SU-DHL-6 (cell line): ENCODE results near the gene CACNA1C.

ENCODE experiments used
- H2AFZ ChIP-seq: fragments of 200-600 bp; sonication (generic); 2 replicates; pipeline ENCODE4 v1.6.1; 2014; ENCODE audit warnings: low read depth, mild to moderate bottlenecking, moderate library complexity, mixed read lengths, antibody characterized with exemption, low read length; ENCODE audit not compliant: severe bottlenecking
- H3F3A ChIP-seq: fragments of 200-600 bp; shearing (Covaris generic); 2 replicates; pipeline ENCODE4 v1.6.0; 2016; ENCODE audit warnings: antibody characterized with exemption, mild to moderate bottlenecking; ENCODE audit not compliant: insufficient read depth
- H3K27ac ChIP-seq: fragments of 200-600 bp; sonication (generic); 2 replicates; pipeline ENCODE4 v1.5.1; 2016; ENCODE audit warnings: low read depth, mild to moderate bottlenecking, low read length, moderate library complexity, mixed read lengths
- H3K27me3 ChIP-seq: fragments of 200-600 bp; sonication (generic), shearing (Covaris generic); 2 replicates; pipeline ENCODE4 v1.6.0; 2014; ENCODE audit warnings: mild to moderate bottlenecking, low read length
- H3K36me3 ChIP-seq: fragments of 200-600 bp; sonication (generic); 2 replicates; pipeline ENCODE4 v1.6.1; 2014; ENCODE audit warnings: mild to moderate bottlenecking, low read length, mixed read lengths
- H3K4me2 ChIP-seq: fragments of 300-600, 200-600 bp; shearing (Covaris generic), sonication (generic); 2 replicates; pipeline ENCODE4 v1.6.0; 2014; ENCODE audit warnings: low read length, low read depth, mild to moderate bottlenecking; ENCODE audit not compliant: poor library complexity, severe bottlenecking
- H3K4me3 ChIP-seq: fragments of 200-600 bp; sonication (generic); 2 replicates; pipeline ENCODE4 v1.5.1; 2014; ENCODE audit warnings: antibody characterized with exemption, low read length, mild to moderate bottlenecking, mixed read lengths; ENCODE audit not compliant: insufficient read depth, poor library complexity, severe bottlenecking
- H3K79me2 ChIP-seq: fragments of 200-600 bp; sonication (generic); 2 replicates; pipeline ENCODE4 v1.6.1; 2014; ENCODE audit warnings: mild to moderate bottlenecking, low read length, moderate library complexity; ENCODE audit not compliant: insufficient read depth
- H3K9ac ChIP-seq: fragments of 200-600 bp; sonication (generic); 2 replicates; pipeline ENCODE4 v1.7.0; 2014; ENCODE audit warnings: mild to moderate bottlenecking, low read length
- H3K9me2 ChIP-seq: fragments of 200-600 bp; sonication (generic); replicated peaks from 2 replicates; pipeline ENCODE4 v1.6.1; 2014; ENCODE audit warnings: low read length; ENCODE audit not compliant: insufficient read depth
- H3K9me3 ChIP-seq: fragments of 200-600 bp; sonication (generic); 2 replicates; pipeline ENCODE4 v1.6.1; 2014; ENCODE audit warnings: low read length, mixed read lengths; ENCODE audit not compliant: insufficient read depth
- H4K20me1 ChIP-seq: fragments of 200-600 bp; sonication (generic); 2 replicates; pipeline ENCODE4 v1.6.1; 2014; ENCODE audit warnings: low read depth, mild to moderate bottlenecking, antibody characterized with exemption, low read length, moderate library complexity, mixed read lengths
- EZH2phosphoT487 ChIP-seq: fragments of 200-600 bp; sonication (generic), shearing (Covaris generic); conservative IDR thresholded peaks from 2 replicates; pipeline ENCODE4 v1.6.1; 2018; ENCODE audit warnings: mild to moderate bottlenecking, antibody characterized with exemption, low read length, moderate library complexity, mixed read lengths
- TF ChIP-seq, protein P1 (sequence below): fragments of 200-600 bp; sonication (generic); IDR thresholded peaks from one replicate; pipeline ENCODE4 v1.5.1; 2017; ENCODE audit warnings: antibody characterized with exemption, mild to moderate bottlenecking, low read length, moderate library complexity; ENCODE audit not compliant: insufficient read depth, poor library complexity, severe bottlenecking

The CACNA1C gene

DNA sequence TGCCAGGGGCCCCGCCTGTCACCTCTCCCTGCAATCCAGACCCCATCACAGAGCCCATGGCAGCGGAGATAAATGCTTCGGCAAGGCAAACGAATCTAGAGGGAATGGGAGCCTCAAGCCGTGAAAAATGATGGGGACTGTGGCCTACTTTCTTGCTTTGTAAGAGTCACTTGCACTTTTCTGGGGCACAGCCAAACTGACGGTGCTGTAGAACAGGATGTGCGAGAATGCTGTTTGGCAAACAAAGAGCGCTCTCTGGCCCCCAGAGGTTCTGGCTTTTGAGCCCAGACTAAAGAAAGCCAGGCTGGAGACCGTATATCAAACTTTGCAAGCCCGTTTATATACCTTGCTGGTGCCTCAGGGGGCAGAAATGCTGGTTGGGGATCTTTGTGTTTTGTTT lies 108.7 kb downstream of the CACNA1C start:
- Histone ChIP-seq H3K4me3 (no peak overlapping the region), H3K9me2 (no peaks in the 10 kb centered on the region), H3K9ac (no peak overlapping the region), H3K79me2 (no peaks in the 10 kb centered on the region), H3K27ac (no peak overlapping the region), H3F3A (no peaks in the 10 kb centered on the region), H2AFZ (no peak overlapping the region), H3K9me3 (no peaks in the 10 kb centered on the region), H3K36me3 (no peaks in the 10 kb centered on the region), H4K20me1 (no peaks in the 10 kb centered on the region), H3K27me3 (no peaks in the 10 kb centered on the region), H3K4me2 (no peak overlapping the region)
- TF ChIP-seq, protein P1, sequence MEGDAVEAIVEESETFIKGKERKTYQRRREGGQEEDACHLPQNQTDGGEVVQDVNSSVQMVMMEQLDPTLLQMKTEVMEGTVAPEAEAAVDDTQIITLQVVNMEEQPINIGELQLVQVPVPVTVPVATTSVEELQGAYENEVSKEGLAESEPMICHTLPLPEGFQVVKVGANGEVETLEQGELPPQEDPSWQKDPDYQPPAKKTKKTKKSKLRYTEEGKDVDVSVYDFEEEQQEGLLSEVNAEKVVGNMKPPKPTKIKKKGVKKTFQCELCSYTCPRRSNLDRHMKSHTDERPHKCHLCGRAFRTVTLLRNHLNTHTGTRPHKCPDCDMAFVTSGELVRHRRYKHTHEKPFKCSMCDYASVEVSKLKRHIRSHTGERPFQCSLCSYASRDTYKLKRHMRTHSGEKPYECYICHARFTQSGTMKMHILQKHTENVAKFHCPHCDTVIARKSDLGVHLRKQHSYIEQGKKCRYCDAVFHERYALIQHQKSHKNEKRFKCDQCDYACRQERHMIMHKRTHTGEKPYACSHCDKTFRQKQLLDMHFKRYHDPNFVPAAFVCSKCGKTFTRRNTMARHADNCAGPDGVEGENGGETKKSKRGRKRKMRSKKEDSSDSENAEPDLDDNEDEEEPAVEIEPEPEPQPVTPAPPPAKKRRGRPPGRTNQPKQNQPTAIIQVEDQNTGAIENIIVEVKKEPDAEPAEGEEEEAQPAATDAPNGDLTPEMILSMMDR = no peak
- TF ChIP-seq EZH2phosphoT487 = no peak

GRCh38 chr12:2163177-2163941 lies 110.6 kb downstream of the CACNA1C start:
- Histone ChIP-seq H3K9me2 (no peaks in the 10 kb centered on the region), H3K9ac (no peak overlapping the region), H3K36me3 (no peaks in the 10 kb centered on the region), H3K4me3 (no peak overlapping the region), H3K4me2 (no peak overlapping the region), H3K79me2 (no peaks in the 10 kb centered on the region), H3F3A (no peaks in the 10 kb centered on the region), H3K27ac (no peak overlapping the region), H4K20me1 (no peaks in the 10 kb centered on the region), H3K27me3 (no peaks in the 10 kb centered on the region), H3K9me3 (no peaks in the 10 kb centered on the region), H2AFZ (no peak overlapping the region)
- TF ChIP-seq, protein P1 = no peak
- no peak for TF ChIP-seq EZH2phosphoT487

DNA sequence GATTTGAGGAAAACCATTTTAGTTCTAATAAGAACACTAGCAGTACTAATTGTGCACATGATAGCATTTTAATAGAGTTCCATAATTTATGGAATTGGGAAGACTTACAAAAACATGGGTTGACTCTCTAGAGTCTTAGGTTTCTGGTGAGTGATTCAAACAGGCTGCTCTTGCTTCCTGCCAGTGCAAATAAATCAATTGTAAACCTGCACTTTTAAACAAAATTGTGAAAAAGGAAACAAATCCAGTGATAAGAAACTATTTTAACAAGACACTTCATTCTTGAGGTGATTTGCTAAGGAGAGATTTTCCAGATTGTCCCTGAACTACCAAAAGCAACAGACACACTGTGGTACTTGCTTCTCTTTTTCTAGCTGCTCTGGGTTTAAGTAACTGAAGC lies 112.2 kb downstream of the CACNA1C start:
- Histone ChIP-seq H3K9me3 (no peaks in the 10 kb centered on the region), H3F3A (no peaks in the 10 kb centered on the region), H3K79me2 (no peaks in the 10 kb centered on the region), H3K9ac (no peak overlapping the region), H3K36me3 (no peaks in the 10 kb centered on the region), H3K4me3 (no peak overlapping the region), H3K9me2 (no peaks in the 10 kb centered on the region), H3K4me2 (no peak overlapping the region), H3K27ac (no peak overlapping the region), H3K27me3 (no peaks in the 10 kb centered on the region), H2AFZ (no peak overlapping the region), H4K20me1 (no peaks in the 10 kb centered on the region)
- TF ChIP-seq, protein P1 = no peak
- TF ChIP-seq EZH2phosphoT487 = no peak
